HepG2 (cell line): ENCODE results near the gene DUS1L. TPM values are rescaled to one million over a fixed set of nuclear protein-coding genes. Genes with fewer than 3 reads are reported as not detected.

Source experiments
- ATF7-NPFF ChIP-seq: sonication (generic); formaldehyde crosslinking; IDR thresholded peaks from 2 replicates; pipeline ENCODE4 v1.8.1; 2023; ENCODE audit warnings: mild to moderate bottlenecking, low read depth, missing genetic modification reagents, moderate library complexity
- RNF2 ChIP-seq: fragments of 450-650 bp; conservative IDR thresholded peaks from 2 replicates; pipeline ENCODE4 v1.6.1; 2016; ENCODE audit warnings: low read depth
- ZNF329 ChIP-seq: sonication (generic); formaldehyde crosslinking; IDR thresholded peaks from 2 replicates; pipeline ENCODE4 v1.9.0; 2021; ENCODE audit warnings: low read depth, mild to moderate bottlenecking, missing genetic modification reagents
- ZNF333 ChIP-seq: sonication (generic); formaldehyde crosslinking; IDR thresholded peaks from 2 replicates; pipeline ENCODE4 v1.4.0; 2020; ENCODE audit warnings: mild to moderate bottlenecking, missing genetic modification reagents, borderline replicate concordance
- ZNF672 ChIP-seq: sonication (generic); formaldehyde crosslinking; IDR thresholded peaks from 2 replicates; pipeline ENCODE4 v1.8.1; 2022; ENCODE audit warnings: missing genetic modification reagents
- polyA plus RNA-seq, 8 experiments: library from polyadenylated mRNA; depleted of rRNA in 3 of 8; stranded (reverse) in 7 of 8; unstranded in 1 of 8; fragments of >200 nt; fragmentation: Illumina TruSeq in 4 of 8; extraction: Trizol in 4 of 8; gene quantifications; 2 replicates each; pipeline versions ENCODE4 v1.2.1 to v1.2.3, GENCODE V29; 2011 to 2016; ENCODE audit warnings: low read depth in 4 of 8, missing spikeins in 1 of 8, mixed read lengths in 1 of 8; ENCODE audit not compliant: insufficient read depth in 1 of 8
- total RNA-seq, 5 experiments: library from RNA; depleted of rRNA; stranded (reverse); fragments of >200 nt; fragmentation: Illumina TruSeq; extraction: Trizol; gene quantifications; 2 replicates each; pipeline ENCODE4 v1.2.3, GENCODE V29; 2016; ENCODE audit warnings: low read depth in 1 of 5
- TF ChIP-seq, protein P1 (sequence below): sonication (generic); formaldehyde crosslinking; IDR thresholded peaks from 2 replicates; pipeline ENCODE4 v1.4.0; 2020; ENCODE audit warnings: missing genetic modification reagents
- TF ChIP-seq, protein P2 (sequence below): sonication (generic); formaldehyde crosslinking; IDR thresholded peaks from 2 replicates; pipeline ENCODE4 v1.5.0; 2020; ENCODE audit warnings: mild to moderate bottlenecking, missing genetic modification reagents

Gene DUS1L
- total and polyA plus RNA-seq, 2 of the 13 experiments (the other 11 are each of a cell fraction or from before 2014, with no cell fraction given): 81.0 to 109 TPM

DNA sequence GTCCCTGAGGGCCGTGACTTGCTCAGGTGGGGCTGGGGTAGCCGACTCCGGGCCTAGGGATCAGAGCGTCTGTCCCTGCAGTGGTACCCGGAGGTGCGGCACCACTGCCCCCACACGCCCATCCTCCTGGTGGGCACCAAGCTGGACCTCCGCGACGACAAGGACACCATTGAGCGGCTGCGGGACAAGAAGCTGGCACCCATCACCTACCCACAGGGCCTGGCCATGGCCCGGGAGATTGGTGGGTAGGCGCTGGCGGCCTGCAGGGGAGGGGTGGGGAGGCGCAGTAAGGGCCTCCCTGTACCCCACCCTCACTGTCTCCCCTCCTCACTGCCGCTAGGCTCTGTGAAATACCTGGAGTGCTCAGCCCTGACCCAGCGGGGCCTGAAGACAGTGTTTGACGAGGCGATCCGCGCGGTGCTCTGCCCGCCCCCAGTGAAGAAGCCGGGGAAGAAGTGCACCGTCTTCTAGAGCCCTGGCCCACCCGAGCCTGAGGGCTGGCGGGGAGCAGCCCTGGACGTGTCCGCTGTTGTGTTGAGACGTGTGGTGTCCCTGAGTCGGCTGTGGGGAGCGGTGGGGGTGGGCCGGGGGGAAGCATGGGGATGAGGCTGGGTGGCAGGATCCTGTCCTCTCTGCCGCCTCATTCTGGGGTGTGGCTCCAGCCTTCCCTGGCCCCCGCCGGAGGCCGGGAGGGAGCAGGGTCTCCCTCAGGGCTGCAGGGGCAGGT, 32.1 kb downstream of the DUS1L start (continued):
- TF ChIP-seq, protein P1, sequence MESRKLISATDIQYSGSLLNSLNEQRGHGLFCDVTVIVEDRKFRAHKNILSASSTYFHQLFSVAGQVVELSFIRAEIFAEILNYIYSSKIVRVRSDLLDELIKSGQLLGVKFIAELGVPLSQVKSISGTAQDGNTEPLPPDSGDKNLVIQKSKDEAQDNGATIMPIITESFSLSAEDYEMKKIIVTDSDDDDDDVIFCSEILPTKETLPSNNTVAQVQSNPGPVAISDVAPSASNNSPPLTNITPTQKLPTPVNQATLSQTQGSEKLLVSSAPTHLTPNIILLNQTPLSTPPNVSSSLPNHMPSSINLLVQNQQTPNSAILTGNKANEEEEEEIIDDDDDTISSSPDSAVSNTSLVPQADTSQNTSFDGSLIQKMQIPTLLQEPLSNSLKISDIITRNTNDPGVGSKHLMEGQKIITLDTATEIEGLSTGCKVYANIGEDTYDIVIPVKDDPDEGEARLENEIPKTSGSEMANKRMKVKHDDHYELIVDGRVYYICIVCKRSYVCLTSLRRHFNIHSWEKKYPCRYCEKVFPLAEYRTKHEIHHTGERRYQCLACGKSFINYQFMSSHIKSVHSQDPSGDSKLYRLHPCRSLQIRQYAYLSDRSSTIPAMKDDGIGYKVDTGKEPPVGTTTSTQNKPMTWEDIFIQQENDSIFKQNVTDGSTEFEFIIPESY (CRISPR knock-in tag): peak; percentile 34; the same call in 1 of the 2 replicates
- TF ChIP-seq ATF7-NPFF (CRISPR knock-in tag) (0 out of 2 replicates have a peak, but pooled peaks have one; percentile 37), ZNF329 (CRISPR knock-in tag) (no peak), ZNF672 (CRISPR knock-in tag) (no peak), ZNF333 (CRISPR knock-in tag) (no peak), RNF2 (no peak)
- TF ChIP-seq, protein P2, sequence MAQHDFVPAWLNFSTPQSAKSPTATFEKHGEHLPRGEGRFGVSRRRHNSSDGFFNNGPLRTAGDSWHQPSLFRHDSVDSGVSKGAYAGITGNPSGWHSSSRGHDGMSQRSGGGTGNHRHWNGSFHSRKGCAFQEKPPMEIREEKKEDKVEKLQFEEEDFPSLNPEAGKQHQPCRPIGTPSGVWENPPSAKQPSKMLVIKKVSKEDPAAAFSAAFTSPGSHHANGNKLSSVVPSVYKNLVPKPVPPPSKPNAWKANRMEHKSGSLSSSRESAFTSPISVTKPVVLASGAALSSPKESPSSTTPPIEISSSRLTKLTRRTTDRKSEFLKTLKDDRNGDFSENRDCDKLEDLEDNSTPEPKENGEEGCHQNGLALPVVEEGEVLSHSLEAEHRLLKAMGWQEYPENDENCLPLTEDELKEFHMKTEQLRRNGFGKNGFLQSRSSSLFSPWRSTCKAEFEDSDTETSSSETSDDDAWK (CRISPR knock-in tag): no peak
